ENCODE results near the gene TRHDE. TPM values are rescaled to one million over a fixed set of nuclear protein-coding genes. Genes with fewer than 3 reads are reported as not detected.

Gene TRHDE
- 1 to 10 TPM; 2.8 to 8.5 TPM for total RNA-seq
- polyA plus RNA-seq (ENCODE audit: insufficient read depth, low read depth, low replicate concordance) = 3.9 TPM
- long read RNA-seq, donor 1 = 0 reads
- long read RNA-seq, donor 2, full-length matches to known transcripts = 2 of 2 reads
- long read RNA-seq, donor 2, partial matches to known transcripts = 0 of 2 reads
- long read RNA-seq, donor 2, other reads (novel, unspliced or antisense) = 0 of 2 reads

GRCh38 chr12:72272091-72272661 lies at the start of gene TRHDE:
TRHDE (plus strand) TSS chr12:72272370; CDS start chr12:72272644, 274 bp downstream.
- Histone ChIP-seq H3K36me3 (ENCODE audit: low read depth, missing control alignments) (no peaks in the 10 kb centered on the region), H3K27ac (peak within 1 kb of the TSS; percentile 79), H3K9me3 (no peaks in the 10 kb centered on the region), H3K4me1 (no peaks in the 10 kb centered on the region), H3K4me3 (peak within 1 kb of the TSS; percentile 59 to 73), H3K27me3 (no peaks in the 10 kb centered on the region)
- 1 to 2% methylated on average over 10 to 60 of the region's 60 CpGs for WGBS, 2 donors
- TF ChIP-seq POLR2A (IDR thresholded peaks at IDR 0.05) = no peak
- no peak for TF ChIP-seq CTCF (IDR thresholded peaks at IDR 0.05)
- intact Hi-C loops (cut with DNase I; ENCODE audit: low total_unique reads) = no loop called here
- peak; percentile 60 for DNase-seq

- 50 to 76% methylated on average over 1 of the region's 1 CpG for WGBS, 2 donors
- no peak overlapping the region for H3K27ac ChIP-seq
- H3K4me3 ChIP-seq = no peak overlapping the region
- H3K27me3 ChIP-seq = no peaks in the 10 kb centered on the region
- intact Hi-C loops (cut with DNase I; ENCODE audit: low total_unique reads) = no loop called here
- H3K9me3 ChIP-seq = no peaks in the 10 kb centered on the region
- no peaks in the 10 kb centered on the region for H3K4me1 ChIP-seq
- TF ChIP-seq POLR2A (IDR thresholded peaks at IDR 0.05) (no peak), CTCF (IDR thresholded peaks at IDR 0.05) (no peak)
- DNase-seq = no peak
- no peaks in the 10 kb centered on the region for H3K36me3 ChIP-seq (ENCODE audit: low read depth, missing control alignments)
These were observed 45.7 kb upstream of the TRHDE start for GRCh38 chr12:72226510-72226909.

GRCh38 chr12:72228424-72228823 lies 43.7 kb upstream of the TRHDE start:
- Histone ChIP-seq H3K9me3 (no peaks in the 10 kb centered on the region), H3K27ac (no peak overlapping the region), H3K36me3 (ENCODE audit: low read depth, missing control alignments) (no peaks in the 10 kb centered on the region), H3K27me3 (no peaks in the 10 kb centered on the region), H3K4me3 (no peak overlapping the region), H3K4me1 (no peaks in the 10 kb centered on the region)
- intact Hi-C loops (cut with DNase I; ENCODE audit: low total_unique reads) = no loop called here
- no peak for DNase-seq
- TF ChIP-seq CTCF (IDR thresholded peaks at IDR 0.05) (no peak), POLR2A (IDR thresholded peaks at IDR 0.05) (no peak)

DNA sequence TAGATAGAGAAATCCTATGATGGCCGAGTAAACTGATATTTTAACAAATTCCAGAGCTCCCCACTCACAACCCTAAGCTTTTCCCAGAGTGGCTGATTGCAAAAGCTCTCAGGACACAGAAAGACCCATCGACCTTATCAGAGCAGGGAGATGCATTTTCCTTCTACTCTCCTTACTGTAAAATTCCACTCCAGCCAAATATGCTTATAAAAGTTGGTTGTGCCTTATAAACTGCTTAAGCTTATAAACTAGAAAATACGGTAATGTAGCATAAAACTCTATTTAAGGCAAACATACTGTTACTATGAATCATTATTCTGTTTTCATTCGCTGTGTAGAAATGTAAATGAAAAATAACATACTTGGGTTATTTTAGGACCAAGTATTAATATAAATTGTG lies 41.6 kb upstream of the TRHDE start:
- Histone ChIP-seq H3K27me3 (no peaks in the 10 kb centered on the region), H3K27ac (no peak overlapping the region), H3K4me3 (no peak overlapping the region), H3K36me3 (ENCODE audit: low read depth, missing control alignments) (no peaks in the 10 kb centered on the region), H3K9me3 (no peaks in the 10 kb centered on the region), H3K4me1 (no peaks in the 10 kb centered on the region)
- 55 to 57% methylated on average over 4 of the region's 4 CpGs for WGBS, 2 donors
- intact Hi-C loops (cut with DNase I; ENCODE audit: low total_unique reads) = no loop called here
- no peak for DNase-seq
- no peak for TF ChIP-seq POLR2A (IDR thresholded peaks at IDR 0.05)
- no peak for TF ChIP-seq CTCF (IDR thresholded peaks at IDR 0.05)

GRCh38 chr12:72234886-72235285 lies 37.3 kb upstream of the TRHDE start:
- DNase-seq = no peak
- intact Hi-C loops (cut with DNase I; ENCODE audit: low total_unique reads) = no loop called here
- Histone ChIP-seq H3K4me3 (no peak overlapping the region), H3K27me3 (no peaks in the 10 kb centered on the region), H3K4me1 (no peaks in the 10 kb centered on the region), H3K9me3 (no peaks in the 10 kb centered on the region), H3K27ac (no peak overlapping the region), H3K36me3 (ENCODE audit: low read depth, missing control alignments) (no peaks in the 10 kb centered on the region)
- TF ChIP-seq CTCF (IDR thresholded peaks at IDR 0.05) = no peak
- no peak for TF ChIP-seq POLR2A (IDR thresholded peaks at IDR 0.05)
- 88 to 94% methylated on average over 2 of the region's 2 CpGs for WGBS, 2 donors

Measured in testis (tissue), 5 donors.